ENCODE data around the gene KNOP1.

GRCh38 chr16:19751478-19752385, 33.7 kb upstream of the KNOP1 start:
- TF ChIP-seq CTCF (IDR thresholded peaks at IDR 0.05; ENCODE audit: low read length) (no peak), EZH2 (IDR thresholded peaks at IDR 0.05; ENCODE audit: borderline replicate concordance, low read length) (no peak)
